Measurements from ENCODE around the gene PSAT1.

Gene PSAT1

DNA sequence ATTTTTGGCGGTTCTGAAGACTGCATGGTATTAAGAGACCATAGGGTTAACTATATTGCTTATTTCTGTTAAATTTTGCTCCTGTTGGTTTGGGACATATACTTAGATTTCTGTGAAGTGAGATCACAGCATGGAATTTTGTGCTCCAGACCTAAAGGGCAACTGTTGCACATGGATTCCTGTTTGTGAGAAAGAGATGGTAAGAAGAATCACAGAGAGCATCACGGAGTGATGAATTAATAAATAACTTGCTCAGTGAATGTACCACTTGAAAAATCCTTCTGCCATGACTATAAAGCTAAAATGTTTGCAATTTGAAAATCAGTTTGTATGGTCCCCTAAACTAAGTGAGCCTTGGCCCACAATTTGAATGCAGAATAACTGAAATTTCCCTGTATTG is 4.5 kb downstream of the PSAT1 start:
- H3K4me3 ChIP-seq (ENCODE audit: low read depth in 1 of 5, low read length in 5 of 5) = no peak overlapping the region
- H3K36me3 ChIP-seq (ENCODE audit: control insufficient read depth in 5 of 5, insufficient read depth in 5 of 5, low read length in 5 of 5) = no peaks in the 10 kb centered on the region
- H3K9ac ChIP-seq (ENCODE audit: low read length in 5 of 5) = no peak overlapping the region
- H3K27me3 ChIP-seq (ENCODE audit: control insufficient read depth in 5 of 5, insufficient read depth in 4 of 5, low read length in 5 of 5) = peaks cover 0 to 11% (median 3%) of the 10 kb centered on the region in 5 donors
- no peak overlapping the region for H3K27ac ChIP-seq (ENCODE audit: low read depth, low read length)
- H3K9me3 ChIP-seq (ENCODE audit: control insufficient read depth in 5 of 5, low read length in 5 of 5) = no peaks in the 10 kb centered on the region
- peaks cover 2 to 22% (median 19%) of the 10 kb centered on the region in 5 donors for H3K4me1 ChIP-seq (ENCODE audit: control insufficient read depth in 5 of 5, insufficient read depth in 5 of 5, low read length in 5 of 5)

DNA sequence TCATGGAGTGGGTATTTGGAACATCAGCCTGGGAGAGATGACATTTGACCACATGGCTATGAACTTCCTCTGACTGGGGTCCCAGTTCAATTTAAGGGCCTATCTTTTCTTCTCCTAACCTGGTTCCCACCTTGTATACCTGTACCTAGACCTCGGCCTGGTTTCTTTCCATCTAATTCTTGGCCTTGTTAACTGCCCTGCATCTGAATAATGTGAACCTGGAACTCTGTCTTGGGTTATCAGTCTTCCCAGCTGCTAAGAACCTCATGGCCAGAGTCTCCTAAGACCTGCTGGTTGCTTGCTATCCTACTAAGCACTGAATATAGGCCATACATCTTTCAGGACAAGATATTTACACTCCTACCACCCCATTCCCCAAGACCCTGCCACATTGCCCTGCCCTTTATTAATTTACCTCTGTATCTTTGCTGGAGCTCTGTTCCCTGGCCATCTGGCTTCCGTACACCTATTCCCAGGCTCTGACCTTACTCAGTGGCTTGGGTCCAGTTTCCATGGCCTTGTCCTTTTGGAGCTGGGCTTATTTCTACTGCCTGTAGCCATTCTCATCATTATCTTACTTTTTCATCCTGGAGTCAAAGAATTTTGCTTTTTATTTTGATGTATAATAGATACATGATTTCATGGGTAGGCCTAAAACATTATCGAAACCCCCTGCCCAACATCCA is 6.6 kb downstream of the PSAT1 start:
- H3K4me3 ChIP-seq (ENCODE audit: low read depth in 1 of 5, low read length in 5 of 5) = no peak overlapping the region
- H3K36me3 ChIP-seq (ENCODE audit: control insufficient read depth in 5 of 5, insufficient read depth in 5 of 5, low read length in 5 of 5) = no peaks in the 10 kb centered on the region
- no peak overlapping the region for H3K27ac ChIP-seq (ENCODE audit: low read depth, low read length)
- H3K9me3 ChIP-seq (ENCODE audit: control insufficient read depth in 5 of 5, low read length in 5 of 5) = no peaks in the 10 kb centered on the region
- peaks cover 0 to 4% (median 0%) of the 10 kb centered on the region in 5 donors for H3K27me3 ChIP-seq (ENCODE audit: control insufficient read depth in 5 of 5, insufficient read depth in 4 of 5, low read length in 5 of 5)
- peaks cover 0 to 12% (median 5%) of the 10 kb centered on the region in 5 donors for H3K4me1 ChIP-seq (ENCODE audit: control insufficient read depth in 5 of 5, insufficient read depth in 5 of 5, low read length in 5 of 5)
- H3K9ac ChIP-seq (ENCODE audit: low read length in 5 of 5) = no peak overlapping the region

- Histone ChIP-seq H3K36me3 (ENCODE audit: control insufficient read depth in 5 of 5, insufficient read depth in 5 of 5, low read length in 5 of 5) (no peaks in the 10 kb centered on the region), H3K27ac (ENCODE audit: low read depth, low read length) (no peak overlapping the region), H3K4me3 (ENCODE audit: low read depth in 1 of 5, low read length in 5 of 5) (no peak overlapping the region), H3K4me1 (ENCODE audit: control insufficient read depth in 5 of 5, insufficient read depth in 5 of 5, low read length in 5 of 5) (peaks cover 0 to 12% (median 5%) of the 10 kb centered on the region in 5 donors), H3K9ac (ENCODE audit: low read length in 5 of 5) (no peak overlapping the region), H3K9me3 (ENCODE audit: control insufficient read depth in 5 of 5, low read length in 5 of 5) (no peaks in the 10 kb centered on the region), H3K27me3 (ENCODE audit: control insufficient read depth in 5 of 5, insufficient read depth in 4 of 5, low read length in 5 of 5) (peaks cover 0 to 4% (median 0%) of the 10 kb centered on the region in 5 donors)
Observed at GRCh38 chr9:78304357-78304756, 7.4 kb downstream of the PSAT1 start.

DNA sequence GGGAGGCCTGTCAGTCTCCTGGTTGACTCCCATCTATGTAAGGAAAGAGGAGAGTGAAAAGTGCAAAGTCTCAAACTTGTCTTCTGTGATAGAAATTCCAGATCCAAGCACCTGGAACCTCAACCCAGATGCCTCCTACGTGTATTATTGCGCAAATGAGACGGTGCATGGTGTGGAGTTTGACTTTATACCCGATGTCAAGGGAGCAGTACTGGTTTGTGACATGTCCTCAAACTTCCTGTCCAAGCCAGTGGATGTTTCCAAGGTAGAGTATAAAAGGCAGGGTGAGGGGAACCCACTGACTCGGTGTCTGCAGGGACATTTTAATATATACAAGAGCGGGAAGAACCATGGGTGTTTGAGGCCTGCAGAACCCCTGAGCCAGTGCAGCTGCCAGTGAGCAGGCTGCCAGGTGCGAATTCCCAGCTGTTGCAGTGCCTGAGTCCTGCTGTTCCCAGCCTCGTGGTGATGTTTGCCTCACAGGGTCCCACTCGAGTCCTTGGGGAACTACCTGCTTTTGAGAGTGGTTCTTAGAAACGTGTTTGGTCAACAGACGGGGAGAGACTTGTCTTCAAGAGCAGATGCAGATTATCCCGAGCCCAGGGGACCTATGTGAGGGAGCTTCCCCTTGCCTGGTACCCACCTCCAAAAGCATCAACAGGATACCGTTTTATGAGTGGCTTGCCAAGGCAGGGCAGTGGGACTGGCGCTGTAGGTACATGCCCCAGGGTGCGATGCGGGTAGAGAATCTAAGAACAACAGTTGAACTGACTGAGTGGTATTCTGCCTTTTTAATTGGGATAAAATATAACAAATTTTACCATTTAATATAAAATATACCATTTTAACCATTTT is 9.5 kb downstream of the PSAT1 start:
- H3K9ac ChIP-seq (ENCODE audit: low read length in 5 of 5) = no peak overlapping the region

GRCh38 chr9:78307360-78307759 is 10.4 kb downstream of the PSAT1 start:
- no peak overlapping the region for H3K9ac ChIP-seq (ENCODE audit: low read length in 5 of 5)
- peaks cover 0 to 2% (median 0%) of the 10 kb centered on the region in 5 donors for H3K36me3 ChIP-seq (ENCODE audit: control insufficient read depth in 5 of 5, insufficient read depth in 5 of 5, low read length in 5 of 5)
- H3K27me3 ChIP-seq (ENCODE audit: control insufficient read depth in 5 of 5, insufficient read depth in 4 of 5, low read length in 5 of 5) = no peaks in the 10 kb centered on the region
- no peak overlapping the region for H3K27ac ChIP-seq (ENCODE audit: low read depth, low read length)
- peaks cover 0 to 12% (median 5%) of the 10 kb centered on the region in 5 donors for H3K4me1 ChIP-seq (ENCODE audit: control insufficient read depth in 5 of 5, insufficient read depth in 5 of 5, low read length in 5 of 5)
- no peak overlapping the region for H3K4me3 ChIP-seq (ENCODE audit: low read depth in 1 of 5, low read length in 5 of 5)
- H3K9me3 ChIP-seq (ENCODE audit: control insufficient read depth in 5 of 5, low read length in 5 of 5) = no peaks in the 10 kb centered on the region

More for the DNA sequence above, 9.5 kb downstream of the PSAT1 start:
- no peak overlapping the region for H3K27ac ChIP-seq (ENCODE audit: low read depth, low read length)
- H3K4me1 ChIP-seq (ENCODE audit: control insufficient read depth in 5 of 5, insufficient read depth in 5 of 5, low read length in 5 of 5) = peaks cover 0 to 12% (median 5%) of the 10 kb centered on the region in 5 donors
- no peak overlapping the region for H3K4me3 ChIP-seq (ENCODE audit: low read depth in 1 of 5, low read length in 5 of 5)
- H3K9me3 ChIP-seq (ENCODE audit: control insufficient read depth in 5 of 5, low read length in 5 of 5) = no peaks in the 10 kb centered on the region
- H3K27me3 ChIP-seq (ENCODE audit: control insufficient read depth in 5 of 5, insufficient read depth in 4 of 5, low read length in 5 of 5) = no peaks in the 10 kb centered on the region
- H3K36me3 ChIP-seq (ENCODE audit: control insufficient read depth in 5 of 5, insufficient read depth in 5 of 5, low read length in 5 of 5) = peaks cover 0 to 2% (median 0%) of the 10 kb centered on the region in 5 donors

GRCh38 chr9:78309066-78309465 is 12.1 kb downstream of the PSAT1 start:
- Histone ChIP-seq H3K4me1 (ENCODE audit: control insufficient read depth in 5 of 5, insufficient read depth in 5 of 5, low read length in 5 of 5) (peaks cover 0 to 10% (median 5%) of the 10 kb centered on the region in 5 donors), H3K27ac (ENCODE audit: low read depth, low read length) (no peak overlapping the region), H3K4me3 (ENCODE audit: low read depth in 1 of 5, low read length in 5 of 5) (no peak overlapping the region), H3K27me3 (ENCODE audit: control insufficient read depth in 5 of 5, insufficient read depth in 4 of 5, low read length in 5 of 5) (no peaks in the 10 kb centered on the region), H3K9ac (ENCODE audit: low read length in 5 of 5) (no peak overlapping the region), H3K36me3 (ENCODE audit: control insufficient read depth in 5 of 5, insufficient read depth in 5 of 5, low read length in 5 of 5) (peaks cover 0 to 2% (median 0%) of the 10 kb centered on the region in 5 donors), H3K9me3 (ENCODE audit: control insufficient read depth in 5 of 5, low read length in 5 of 5) (no peaks in the 10 kb centered on the region)

DNA sequence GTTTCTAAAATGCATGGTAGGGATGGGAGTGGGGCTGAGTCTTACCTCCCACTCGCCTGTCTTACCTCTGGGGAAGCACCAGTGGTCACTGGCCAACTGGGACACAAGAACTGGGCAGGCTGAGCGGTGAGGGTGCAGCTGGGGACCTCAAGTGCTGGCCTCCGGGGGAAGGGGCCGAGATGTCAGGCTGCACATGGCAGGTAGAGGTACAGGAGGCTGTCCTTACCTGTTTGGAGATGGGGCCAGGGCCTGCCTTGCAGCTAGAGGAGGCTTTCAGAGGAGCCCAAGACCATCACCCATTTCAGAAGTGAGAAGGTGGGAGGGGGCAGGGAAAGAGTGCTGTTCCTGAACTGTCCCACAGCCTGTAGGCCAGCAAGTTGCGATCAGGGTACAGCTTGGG is 14.2 kb downstream of the PSAT1 start:
- no peaks in the 10 kb centered on the region for H3K9me3 ChIP-seq (ENCODE audit: control insufficient read depth in 5 of 5, low read length in 5 of 5)
- H3K4me1 ChIP-seq (ENCODE audit: control insufficient read depth in 5 of 5, insufficient read depth in 5 of 5, low read length in 5 of 5) = peaks cover 1 to 21% (median 18%) of the 10 kb centered on the region in 5 donors
- peaks cover 0 to 2% (median 0%) of the 10 kb centered on the region in 5 donors for H3K36me3 ChIP-seq (ENCODE audit: control insufficient read depth in 5 of 5, insufficient read depth in 5 of 5, low read length in 5 of 5)
- no peak overlapping the region for H3K27ac ChIP-seq (ENCODE audit: low read depth, low read length)
- H3K27me3 ChIP-seq (ENCODE audit: control insufficient read depth in 5 of 5, insufficient read depth in 4 of 5, low read length in 5 of 5) = no peaks in the 10 kb centered on the region
- H3K4me3 ChIP-seq (ENCODE audit: low read depth in 1 of 5, low read length in 5 of 5) = no peak overlapping the region
- no peak overlapping the region for H3K9ac ChIP-seq (ENCODE audit: low read length in 5 of 5)

DNA sequence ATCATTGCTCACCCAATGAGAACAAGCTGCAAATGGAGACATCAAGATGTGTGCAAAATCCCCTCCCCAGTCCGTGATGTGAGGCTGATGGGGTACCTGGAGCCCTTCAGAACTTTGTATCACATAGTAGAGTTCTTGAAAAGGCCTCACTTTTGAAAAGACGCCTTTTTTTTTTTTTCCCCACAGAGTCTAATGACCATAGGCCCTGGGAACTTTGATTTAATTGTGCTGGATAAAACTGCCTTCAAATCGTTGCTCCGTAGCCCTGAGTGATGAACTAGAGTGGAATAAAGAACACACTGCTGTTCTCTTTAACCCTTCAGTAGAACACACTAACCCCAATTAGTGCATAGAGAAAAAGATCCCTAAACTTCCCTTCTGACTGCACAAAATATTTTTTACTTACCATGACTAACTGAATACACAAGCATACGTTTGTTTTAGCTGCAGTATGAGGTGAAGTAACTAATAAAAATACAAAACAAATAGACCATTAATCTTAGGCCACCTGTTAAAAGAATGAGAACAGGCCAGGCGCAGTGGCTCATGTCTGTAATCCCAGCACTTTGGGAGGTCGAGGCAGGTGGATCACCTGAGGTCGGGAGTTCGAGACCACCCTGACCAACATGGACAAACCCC is 15.1 kb downstream of the PSAT1 start:
- Histone ChIP-seq H3K9ac (ENCODE audit: low read length in 5 of 5) (no peak overlapping the region), H3K4me1 (ENCODE audit: control insufficient read depth in 5 of 5, insufficient read depth in 5 of 5, low read length in 5 of 5) (peaks cover 1 to 28% (median 24%) of the 10 kb centered on the region in 5 donors), H3K36me3 (ENCODE audit: control insufficient read depth in 5 of 5, insufficient read depth in 5 of 5, low read length in 5 of 5) (peaks cover 0 to 2% (median 0%) of the 10 kb centered on the region in 5 donors), H3K4me3 (ENCODE audit: low read depth in 1 of 5, low read length in 5 of 5) (no peak overlapping the region), H3K9me3 (ENCODE audit: control insufficient read depth in 5 of 5, low read length in 5 of 5) (no peaks in the 10 kb centered on the region), H3K27me3 (ENCODE audit: control insufficient read depth in 5 of 5, insufficient read depth in 4 of 5, low read length in 5 of 5) (no peaks in the 10 kb centered on the region), H3K27ac (ENCODE audit: low read depth, low read length) (no peak overlapping the region)

DNA sequence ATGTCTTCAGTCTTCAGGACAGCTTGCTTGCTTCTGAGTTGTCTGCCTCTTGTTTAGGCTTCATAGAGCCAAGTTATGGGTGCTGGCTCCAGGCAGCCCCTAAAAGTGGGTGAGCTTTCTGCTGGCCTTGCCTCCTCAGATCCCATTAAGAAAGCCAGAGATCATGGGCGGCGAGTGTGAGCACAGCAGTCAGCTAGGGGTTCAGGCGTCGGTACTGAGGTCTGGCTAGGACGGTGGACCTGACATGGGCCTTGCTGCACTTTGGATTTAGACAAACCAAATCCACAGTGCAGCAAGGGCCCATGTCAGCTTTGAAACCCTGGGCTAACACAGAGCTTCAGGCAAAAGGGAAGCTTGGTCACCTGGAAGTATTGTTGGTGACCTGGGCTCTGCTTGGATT is 17.6 kb downstream of the PSAT1 start:
- peaks cover 4 to 35% (median 30%) of the 10 kb centered on the region in 5 donors for H3K4me1 ChIP-seq (ENCODE audit: control insufficient read depth in 5 of 5, insufficient read depth in 5 of 5, low read length in 5 of 5)
- no peak overlapping the region for H3K27ac ChIP-seq (ENCODE audit: low read depth, low read length)
- H3K27me3 ChIP-seq (ENCODE audit: control insufficient read depth in 5 of 5, insufficient read depth in 4 of 5, low read length in 5 of 5) = no peaks in the 10 kb centered on the region

More for the DNA sequence above, 17.6 kb downstream of the PSAT1 start:
- Histone ChIP-seq H3K9me3 (ENCODE audit: control insufficient read depth in 5 of 5, low read length in 5 of 5) (no peaks in the 10 kb centered on the region), H3K9ac (ENCODE audit: low read length in 5 of 5) (no peak overlapping the region), H3K36me3 (ENCODE audit: control insufficient read depth in 5 of 5, insufficient read depth in 5 of 5, low read length in 5 of 5) (peaks cover 0 to 2% (median 0%) of the 10 kb centered on the region in 5 donors), H3K4me3 (ENCODE audit: low read depth in 1 of 5, low read length in 5 of 5) (no peak overlapping the region)
